ENCODE results near the gene RANBP9.

GRCh38 chr6:13711324-13711732 lies 307 bp downstream of the RANBP9 start:
- TF ChIP-seq CTCF (IDR thresholded peaks at IDR 0.05): no peak
- no peak for TF ChIP-seq EP300 (IDR thresholded peaks at IDR 0.05)
- no peak for TF ChIP-seq POLR2A (IDR thresholded peaks at IDR 0.05)
- peak in 1 of 3 donors; percentile 53 for TF ChIP-seq POLR2AphosphoS5 (IDR thresholded peaks at IDR 0.05)
